HG02981 (cell line): ENCODE measurements around the gene CD300LG.
"Not testable (repeated sequence)": the region's sequence is repeated elsewhere in the genome, so short reads cannot be mapped to it uniquely, and the experiment has no call there.

Source experiments
- ATAC-seq: cut with Tn5 transposase; IDR thresholded peaks from one replicate; pipeline ENCODE4 v1.9.1; 2021; ENCODE audit warnings: mild to moderate bottlenecking, moderate library complexity; ENCODE audit not compliant: unreplicated experiment

CD300LG gene

DNA sequence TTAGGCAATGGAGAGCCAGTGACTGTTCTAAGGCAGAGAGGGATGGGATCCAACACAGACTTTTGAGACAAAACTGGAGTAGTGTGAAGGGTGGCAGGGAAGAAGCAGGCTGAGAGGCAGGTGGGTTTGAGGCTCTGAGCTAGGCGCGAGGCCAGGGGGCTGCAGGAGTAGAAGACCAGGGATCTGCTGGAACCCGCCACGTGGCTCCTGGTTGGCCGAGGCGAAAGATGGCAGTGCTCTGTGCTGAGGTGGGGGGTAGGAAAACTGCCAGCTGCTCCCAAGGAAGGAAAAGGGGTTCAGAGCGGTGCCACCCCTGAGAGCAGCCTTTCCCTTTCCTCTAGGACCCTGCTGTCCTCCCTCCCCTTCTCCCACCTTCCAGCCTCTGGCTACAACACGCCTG lies 5.6 kb downstream of the CD300LG start:
- no peak for ATAC-seq

DNA sequence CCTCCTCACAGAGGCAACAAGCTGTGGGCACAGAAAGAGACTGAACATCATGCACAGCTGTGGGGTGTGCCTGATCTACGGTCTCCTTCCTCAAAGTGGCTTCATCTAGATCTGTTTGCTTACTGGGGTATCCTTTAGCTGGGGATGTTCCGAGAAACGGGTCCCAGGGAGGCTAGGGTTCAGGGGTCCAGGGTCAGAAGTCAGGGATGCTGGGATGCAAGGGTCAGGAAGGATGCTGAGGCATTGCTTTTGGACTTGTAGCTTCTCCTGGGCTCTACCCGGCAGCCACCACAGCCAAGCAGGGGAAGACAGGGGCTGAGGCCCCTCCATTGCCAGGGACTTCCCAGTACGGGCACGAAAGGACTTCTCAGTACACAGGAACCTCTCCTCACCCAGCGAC lies 6.6 kb downstream of the CD300LG start:
- no peak for ATAC-seq

DNA sequence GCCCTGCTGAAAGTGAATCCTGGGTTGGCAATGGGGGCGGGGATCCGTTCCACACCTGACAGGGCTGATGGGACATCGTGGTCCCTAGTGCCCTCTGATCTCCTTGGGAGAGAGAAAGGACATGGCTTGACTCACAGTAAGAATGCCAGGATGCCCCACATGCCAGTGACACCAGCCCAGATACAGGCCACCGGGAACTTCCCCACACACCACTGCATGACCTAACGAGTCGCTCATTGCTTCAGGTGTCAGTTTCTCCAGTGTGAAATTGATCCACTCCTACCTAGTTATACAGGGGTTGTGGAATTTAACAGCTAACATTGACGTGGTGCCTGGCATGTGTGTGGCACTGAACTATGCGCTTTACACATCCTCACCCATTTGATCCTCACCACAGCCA lies 7.5 kb downstream of the CD300LG start:
- ATAC-seq, result no peak

DNA sequence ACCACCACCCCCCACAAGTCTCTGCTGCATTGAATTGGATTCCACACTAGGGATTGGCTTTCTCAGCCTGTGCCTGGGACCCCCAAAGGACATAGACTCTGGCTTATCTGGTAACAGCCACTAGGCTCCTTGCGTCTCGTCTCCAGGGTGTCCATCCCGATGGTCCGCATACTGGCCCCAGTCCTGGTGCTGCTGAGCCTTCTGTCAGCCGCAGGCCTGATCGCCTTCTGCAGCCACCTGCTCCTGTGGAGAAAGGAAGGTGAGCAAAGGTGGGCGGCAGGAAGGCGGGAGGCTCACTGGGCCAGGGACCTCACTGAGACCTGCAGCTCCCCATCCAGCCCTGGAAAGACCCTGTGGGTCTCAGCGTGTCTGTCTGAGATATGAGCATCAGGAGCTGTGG lies 8.1 kb downstream of the CD300LG start:
- ATAC-seq, result no peak

DNA sequence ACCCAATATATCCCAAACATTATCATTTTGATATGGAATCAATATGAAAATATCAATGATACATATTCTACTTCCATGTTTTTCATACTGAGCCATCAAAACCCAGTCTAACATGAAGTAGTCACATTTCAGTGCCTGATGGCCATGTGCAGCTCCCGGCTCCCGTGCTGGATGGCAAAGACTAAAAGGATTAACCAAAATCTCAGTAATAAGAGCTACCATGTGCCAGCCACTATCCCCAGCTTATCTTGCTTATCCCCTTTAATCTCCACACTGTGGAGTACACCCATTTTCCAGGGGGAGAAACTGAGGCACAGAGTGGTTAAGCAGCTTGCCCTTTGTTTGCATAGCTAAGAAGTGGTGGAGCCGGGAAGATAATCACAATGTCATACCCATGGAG lies 9.2 kb downstream of the CD300LG start:
- ATAC-seq, result no peak

DNA sequence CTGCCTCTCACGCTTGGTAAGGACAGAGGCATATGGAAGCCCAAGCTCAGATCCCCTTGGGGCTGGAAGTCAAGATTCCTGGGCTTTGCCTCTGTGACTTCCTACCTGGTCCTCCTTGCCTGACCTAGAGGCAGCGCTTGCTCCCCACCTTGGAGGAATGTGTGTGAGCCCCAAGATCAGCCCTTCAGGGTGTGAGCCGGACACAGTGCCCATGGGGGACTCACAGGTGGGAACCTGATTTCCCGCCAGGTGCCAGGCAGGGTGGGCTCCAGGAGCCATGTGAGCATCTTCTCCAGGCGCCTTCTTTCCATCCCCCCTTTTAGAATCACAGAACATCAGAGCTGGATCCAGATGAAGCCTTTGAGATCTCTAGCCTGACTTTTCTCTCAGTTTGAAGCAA lies 10.2 kb downstream of the CD300LG start:
- ATAC-seq, result no peak

DNA sequence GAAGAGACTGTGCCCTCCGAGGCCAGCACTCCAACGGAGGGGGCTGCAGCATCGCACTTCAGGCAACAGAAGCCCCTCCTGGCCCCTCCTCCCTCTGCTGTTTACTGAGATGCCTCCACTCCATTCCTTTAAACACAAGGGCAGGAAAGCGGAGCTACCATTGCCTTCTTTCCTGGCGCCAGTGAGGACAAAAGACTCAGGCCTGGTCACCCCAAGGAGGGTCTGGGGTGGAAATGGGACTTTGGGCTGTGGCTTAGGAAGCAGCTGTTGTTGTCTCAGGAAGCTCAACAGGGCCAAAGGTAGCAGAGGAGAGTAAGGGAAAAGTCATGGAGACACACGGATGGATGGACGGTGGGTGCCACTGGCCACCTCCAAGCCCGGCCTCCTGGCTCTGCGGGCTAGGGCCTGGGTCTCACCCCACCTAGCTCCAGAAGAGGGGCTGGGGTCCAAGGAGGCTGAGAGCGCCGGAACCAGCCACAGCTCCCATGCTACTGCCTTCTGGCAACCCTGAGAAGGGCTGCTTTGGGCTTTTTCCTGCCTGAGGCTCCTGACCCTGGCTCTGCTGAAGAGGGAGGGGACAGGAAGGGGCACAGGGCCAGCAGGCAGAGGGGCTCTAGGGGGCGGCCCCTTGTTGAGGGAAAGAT lies 11.1 kb downstream of the CD300LG start:
- ATAC-seq, result no peak

DNA sequence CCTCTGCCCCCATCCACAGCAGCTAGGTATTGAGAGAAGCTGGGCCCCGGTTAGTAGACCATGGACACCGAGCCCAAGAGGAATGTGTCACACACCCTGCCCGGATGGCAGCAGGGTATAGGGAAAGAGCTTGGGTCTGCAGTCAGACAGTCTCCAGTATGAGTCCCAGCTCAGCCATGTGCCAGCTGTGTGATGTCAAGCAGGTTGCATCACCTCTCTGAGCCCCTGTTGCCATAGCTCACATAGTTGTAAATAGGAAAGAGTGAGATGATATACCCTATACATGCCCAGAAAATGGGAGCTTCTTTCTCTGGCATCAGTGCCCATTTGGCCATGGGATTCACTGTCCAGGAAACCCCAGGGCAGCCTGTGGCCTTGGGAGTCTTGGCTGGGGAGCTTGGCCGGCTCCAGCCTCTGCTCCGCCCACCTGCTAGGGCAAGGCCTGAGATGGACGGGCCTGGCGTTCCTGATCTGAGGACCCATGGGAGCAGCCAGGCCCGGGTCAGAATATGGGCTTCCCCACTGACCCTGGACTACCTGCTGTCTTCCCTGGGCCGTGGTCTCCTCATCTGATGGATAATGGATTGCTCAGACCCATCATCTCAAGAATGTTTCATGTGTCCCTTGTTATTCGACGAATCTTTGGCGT lies 13.2 kb downstream of the CD300LG start:
- ATAC-seq, result no peak

DNA sequence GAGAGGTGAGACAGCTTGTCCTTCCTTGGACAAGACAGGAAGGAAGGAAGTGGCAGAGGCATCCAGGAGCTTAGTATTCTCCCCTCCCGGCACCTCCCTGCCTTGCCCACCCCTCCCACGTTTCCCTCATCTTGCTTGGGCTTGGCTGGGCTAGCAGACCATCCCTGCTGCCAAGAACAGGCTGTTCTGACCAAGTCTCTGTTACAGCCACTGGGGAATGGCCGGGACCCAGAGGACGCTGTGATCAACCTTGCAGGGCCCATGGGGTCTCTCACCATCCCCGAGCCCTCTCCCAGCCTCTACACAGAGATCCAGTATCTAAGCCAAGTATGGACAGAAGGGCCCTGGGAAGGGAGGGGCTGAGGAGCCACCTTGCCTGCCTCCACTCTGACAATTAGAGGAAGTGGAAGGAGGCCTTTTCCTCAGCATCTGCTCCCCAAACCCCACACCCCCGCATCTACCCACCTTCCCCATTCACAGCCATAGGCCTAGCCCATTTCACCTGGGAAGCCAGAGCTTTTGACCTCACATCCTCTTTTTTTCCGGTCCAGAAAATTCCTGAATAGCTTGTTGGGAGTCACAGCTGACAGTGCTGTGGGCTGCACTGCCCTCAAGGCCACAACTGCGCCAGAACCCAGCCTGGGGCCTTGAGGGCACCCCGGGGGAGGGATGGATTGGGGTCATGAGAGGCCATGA lies 14.1 kb downstream of the CD300LG start:
- ATAC-seq, result no peak

DNA sequence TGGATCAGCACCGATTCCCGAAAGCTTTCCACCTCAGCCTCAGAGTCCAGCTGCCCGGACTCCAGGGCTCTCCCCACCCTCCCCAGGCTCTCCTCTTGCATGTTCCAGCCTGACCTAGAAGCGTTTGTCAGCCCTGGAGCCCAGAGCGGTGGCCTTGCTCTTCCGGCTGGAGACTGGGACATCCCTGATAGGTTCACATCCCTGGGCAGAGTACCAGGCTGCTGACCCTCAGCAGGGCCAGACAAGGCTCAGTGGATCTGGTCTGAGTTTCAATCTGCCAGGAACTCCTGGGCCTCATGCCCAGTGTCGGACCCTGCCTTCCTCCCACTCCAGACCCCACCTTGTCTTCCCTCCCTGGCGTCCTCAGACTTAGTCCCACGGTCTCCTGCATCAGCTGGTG lies 15.0 kb downstream of the CD300LG start:
- no peak for ATAC-seq

DNA sequence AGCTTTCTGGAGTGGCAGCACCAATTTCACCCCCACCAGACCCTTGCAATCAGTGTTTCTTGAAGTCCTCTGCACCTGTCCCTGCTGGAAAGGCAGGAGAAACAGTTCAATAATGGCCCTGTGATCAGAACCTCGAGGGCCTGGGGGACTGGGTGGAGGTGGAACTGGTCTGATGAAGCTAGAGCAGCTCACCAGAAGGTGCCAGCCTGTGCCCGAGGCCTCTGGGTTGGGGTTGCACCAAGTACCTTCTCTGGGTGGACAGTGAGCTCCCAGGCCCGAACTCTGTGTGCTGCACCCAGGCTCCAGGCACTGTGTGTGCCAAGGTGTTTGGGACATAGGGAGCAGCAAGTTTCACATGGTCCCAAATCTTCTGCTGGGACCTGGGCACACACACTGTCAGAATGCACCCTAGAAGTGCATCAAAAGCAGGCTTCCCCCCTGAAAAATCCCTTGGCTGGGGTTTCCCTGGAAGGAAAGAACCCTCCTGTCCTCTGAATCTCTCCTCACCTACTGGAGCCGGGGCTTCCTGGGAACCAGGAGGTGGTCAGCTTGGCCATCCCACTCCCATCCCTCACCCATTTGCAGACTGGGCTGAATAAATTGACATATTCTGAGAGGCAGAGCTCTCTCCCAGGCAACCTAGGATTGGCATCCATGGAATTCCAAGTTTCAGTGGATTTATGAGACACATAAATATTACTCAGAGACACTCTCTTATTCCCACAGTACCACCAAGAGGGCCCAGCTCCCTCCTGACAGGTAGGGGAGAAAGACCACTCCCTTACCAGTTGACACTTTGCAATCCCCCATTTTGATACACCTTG lies 17.4 kb downstream of the CD300LG start:
- ATAC-seq, result no peak

DNA sequence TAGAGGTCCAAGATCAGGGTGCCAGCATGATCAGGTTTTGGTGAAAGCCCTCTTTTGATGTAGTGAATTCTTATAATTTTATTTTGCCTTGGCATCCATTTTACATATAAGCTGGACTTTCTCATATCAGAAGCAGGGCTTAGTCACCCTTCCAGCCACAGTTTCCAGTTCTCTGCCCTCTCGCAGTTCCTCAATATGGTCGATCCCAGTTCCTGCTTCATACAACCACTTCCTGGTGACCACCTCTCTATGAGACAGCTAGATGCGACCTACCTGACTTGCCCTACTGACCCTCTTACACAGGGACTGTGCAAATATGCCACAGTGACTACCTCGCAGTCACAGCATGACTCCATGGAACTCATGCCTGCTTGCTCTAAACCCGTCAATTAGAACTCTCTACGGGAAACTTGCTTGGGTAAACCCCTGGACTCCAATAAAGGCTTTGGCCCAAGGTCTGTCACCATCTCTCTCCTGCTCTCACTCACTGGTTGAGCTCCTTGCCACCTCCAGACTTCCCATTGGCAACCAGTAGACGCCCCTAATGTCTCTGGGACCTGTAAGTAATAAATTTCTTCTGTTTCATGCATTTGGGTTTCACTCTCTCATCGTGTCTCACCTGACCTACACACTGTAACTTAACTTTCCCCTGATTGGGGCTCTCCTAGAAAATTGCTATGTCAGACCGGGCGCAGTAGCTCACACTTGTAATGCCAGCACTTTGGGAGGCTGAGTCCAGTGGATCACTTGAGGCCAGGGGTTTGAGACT lies 21.4 kb downstream of the CD300LG start:
- ATAC-seq, result no peak

DNA sequence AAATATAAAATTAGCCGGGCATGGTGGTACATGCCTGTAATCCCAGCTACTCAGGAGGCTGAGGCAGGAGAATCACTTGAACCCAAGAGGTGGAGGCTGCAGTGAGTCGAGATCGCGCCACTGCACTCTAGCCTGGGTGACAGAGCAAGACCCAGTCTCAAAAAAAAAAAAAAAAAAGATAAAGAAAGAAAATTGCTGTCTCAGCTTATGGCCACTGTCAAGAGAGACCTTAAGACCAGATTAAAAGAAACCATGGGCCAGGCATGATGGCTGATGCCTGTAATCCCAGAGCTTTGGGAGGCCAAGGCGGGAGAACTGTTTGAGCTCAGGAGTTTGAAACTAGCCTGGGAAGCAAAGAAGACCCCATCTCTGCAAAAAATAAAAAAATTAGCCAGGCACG lies 22.1 kb downstream of the CD300LG start:
- ATAC-seq, result not testable (repeated sequence)

DNA sequence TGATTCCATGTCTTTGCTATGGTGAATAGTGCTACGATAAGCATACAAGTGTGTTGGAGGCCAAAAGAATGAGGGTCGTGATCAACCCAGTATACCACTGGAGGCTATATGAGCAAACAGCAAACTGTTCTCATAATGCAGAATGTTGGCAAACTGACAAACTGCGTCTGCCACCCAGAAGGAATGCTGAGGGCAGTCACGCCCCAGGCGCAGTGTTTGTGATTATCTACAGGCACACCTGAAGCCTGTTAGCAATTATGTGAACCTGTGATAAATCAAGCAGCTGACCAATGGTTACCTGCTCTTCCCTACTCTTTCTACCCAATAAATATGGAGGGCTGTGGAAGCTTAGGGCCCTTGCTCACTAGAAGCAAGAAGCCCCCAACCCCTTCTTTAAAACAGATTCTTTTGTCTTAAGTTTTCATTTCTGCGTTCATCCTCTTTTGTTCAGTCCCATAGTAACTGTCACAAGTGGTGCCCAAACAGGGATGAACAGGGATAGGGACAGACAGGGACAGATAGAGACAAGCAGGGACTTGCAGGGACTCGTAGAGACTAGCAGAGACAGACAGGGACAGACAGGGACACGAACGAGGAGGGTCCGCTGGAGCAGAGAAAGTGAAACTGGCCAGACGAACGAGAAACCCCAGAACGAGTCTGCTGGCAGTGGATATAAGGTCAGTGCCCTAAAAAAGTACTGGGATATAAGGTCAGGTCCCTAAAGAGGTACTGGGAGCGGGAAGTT lies 25.1 kb downstream of the CD300LG start:
- ATAC-seq, result no peak

DNA sequence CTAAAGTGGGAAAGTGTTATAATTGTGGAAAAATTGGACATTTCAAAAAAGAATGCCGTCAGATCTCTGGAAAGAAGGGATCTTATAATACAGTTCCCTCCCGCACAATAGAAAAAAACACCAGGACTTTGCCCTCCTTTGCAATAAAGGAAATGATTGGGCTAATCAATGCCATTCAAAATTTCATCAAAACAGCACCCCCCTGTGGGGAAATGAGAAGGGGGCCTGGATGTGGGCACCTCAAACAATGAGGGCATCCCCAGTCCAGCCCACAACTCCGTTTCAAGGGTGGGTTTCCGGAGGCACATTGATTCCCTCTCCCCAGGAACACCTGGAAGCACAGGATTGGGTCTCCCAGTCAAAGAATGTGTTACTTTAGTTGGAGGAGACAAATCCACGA lies 26.1 kb downstream of the CD300LG start:
- no peak for ATAC-seq

DNA sequence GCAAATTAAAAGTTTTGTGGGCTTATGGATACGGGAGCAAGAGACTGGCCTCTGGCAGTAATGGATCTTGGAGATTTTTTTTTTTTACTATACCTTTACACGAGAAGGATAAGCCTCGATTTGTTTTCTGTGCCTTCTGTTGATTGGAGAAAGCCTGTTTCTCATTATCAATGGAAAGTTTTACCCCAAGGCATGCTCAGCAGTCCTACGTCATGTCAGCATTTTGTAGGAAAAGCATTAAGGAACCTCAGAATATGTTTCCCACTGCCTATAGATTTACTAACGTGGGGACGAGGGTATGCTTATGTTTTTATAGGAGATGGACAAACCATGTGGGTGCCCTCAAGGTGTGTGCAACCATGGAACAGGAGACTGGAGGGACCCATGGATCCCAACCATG lies 26.8 kb downstream of the CD300LG start:
- ATAC-seq, result no peak

DNA sequence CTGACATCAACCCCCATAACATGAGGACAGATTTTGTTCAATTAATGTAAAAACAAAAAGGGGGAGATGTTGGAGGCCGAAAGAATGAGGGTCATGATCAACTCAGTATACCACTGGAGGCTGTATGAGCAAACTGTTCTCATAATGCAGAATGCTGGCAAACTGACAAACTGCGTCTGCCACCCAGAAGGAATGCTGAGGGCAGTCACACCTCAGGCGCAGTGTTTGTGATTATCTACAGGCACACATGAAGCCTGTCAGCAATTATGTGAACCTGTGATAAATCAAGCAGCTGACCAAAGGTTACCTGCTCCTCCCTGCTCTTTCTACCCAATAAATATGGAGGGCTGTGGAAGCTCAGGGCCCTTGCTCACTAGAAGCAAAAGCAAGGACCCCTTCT lies 27.3 kb downstream of the CD300LG start:
- no peak for ATAC-seq

DNA sequence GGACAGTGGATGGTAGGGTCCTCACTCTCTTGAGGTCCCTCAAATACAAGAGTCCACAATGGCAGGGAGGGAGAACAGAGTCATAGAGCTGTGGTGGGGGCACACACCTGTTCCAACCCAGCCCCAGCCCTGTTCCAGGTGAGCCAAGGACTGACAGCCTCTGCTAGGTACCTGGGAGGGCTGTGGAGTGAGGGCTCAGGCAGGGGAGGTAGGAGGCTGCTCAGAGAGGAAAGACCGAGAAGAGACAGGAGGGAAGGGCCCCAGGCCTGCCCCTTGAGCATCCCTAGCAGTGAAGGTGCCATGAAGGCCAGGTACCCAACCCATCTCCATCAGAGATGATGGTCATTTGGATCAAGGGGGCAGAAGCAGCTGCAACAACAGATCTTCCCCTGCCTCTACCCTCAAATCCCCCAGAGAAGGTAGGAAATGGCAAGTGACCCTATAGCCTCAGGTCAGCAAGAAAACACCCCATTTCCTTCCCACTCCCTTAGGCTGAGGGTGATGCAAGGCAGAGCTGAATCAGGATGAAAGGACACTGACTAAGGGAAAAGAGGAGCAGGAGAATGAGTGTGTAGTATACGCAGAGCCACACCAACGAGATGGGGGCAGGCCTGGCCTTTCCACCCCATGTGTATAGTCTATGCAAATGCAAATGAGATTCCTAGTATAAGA lies 28.6 kb downstream of the CD300LG start:
- no peak for ATAC-seq

DNA sequence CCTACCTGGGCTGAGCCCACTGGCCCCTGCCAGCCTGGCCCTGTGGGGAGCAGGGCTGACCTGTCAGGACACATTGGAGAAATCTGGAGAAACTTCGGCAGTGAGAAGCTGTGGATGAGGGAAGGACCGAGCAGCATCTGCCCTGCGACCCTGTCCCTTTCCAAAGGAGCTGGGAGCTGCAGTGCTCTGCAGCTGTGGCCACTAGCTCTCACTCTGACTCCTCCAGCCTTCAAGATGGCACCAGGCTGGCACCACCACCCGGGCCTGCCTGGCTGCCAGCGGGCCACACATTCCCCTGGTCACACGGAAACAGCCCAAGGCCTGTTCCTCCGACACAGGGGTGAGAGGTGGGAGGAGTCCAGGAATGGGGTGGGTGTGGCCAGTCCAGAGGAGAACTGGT lies 30.1 kb downstream of the CD300LG start:
- no peak for ATAC-seq
